Trophoblast cell (in vitro differentiated cells and primary cell): ENCODE results near the gene MAPT.
"Not testable (repeated sequence)": the region's sequence is repeated elsewhere in the genome, so short reads cannot be mapped to it uniquely, and the experiment has no call there.

Experiments
- DNase-seq, 2 donors: peaks; one replicate each; pipeline ENCODE4 v3.0.0-alpha.2; 2016
- H2AFZ ChIP-seq: 2 replicates; pipeline ENCODE4 v1.6.1; 2013; ENCODE audit warnings: low read length, moderate library complexity, mild to moderate bottlenecking; ENCODE audit not compliant: insufficient read depth, poor library complexity
- H2AK5ac ChIP-seq: 2 replicates; pipeline ENCODE4 v1.6.1; 2013; ENCODE audit warnings: mild to moderate bottlenecking, low read length
- H2BK120ac ChIP-seq: 2 replicates; pipeline ENCODE4 v1.6.1; 2013; ENCODE audit warnings: low read length, mild to moderate bottlenecking, moderate library complexity; ENCODE audit not compliant: insufficient read depth, poor library complexity
- H2BK12ac ChIP-seq: 2 replicates; pipeline ENCODE4 v1.6.1; 2013; ENCODE audit warnings: mild to moderate bottlenecking, low read length, moderate library complexity
- H2BK5ac ChIP-seq: 2 replicates; pipeline ENCODE4 v1.6.1; 2013; ENCODE audit warnings: low read length, low read depth, moderate library complexity, mild to moderate bottlenecking; ENCODE audit not compliant: poor library complexity
- H3K14ac ChIP-seq: 2 replicates; pipeline ENCODE4 v1.6.1; 2013; ENCODE audit warnings: mild to moderate bottlenecking, low read length
- H3K18ac ChIP-seq: 2 replicates; pipeline ENCODE4 v1.6.1; 2013; ENCODE audit warnings: mild to moderate bottlenecking, low read length
- H3K23ac ChIP-seq: 2 replicates; pipeline ENCODE4 v1.6.1; 2013; ENCODE audit warnings: low read length
- H3K27ac ChIP-seq: 2 replicates; pipeline ENCODE4 v1.5.1; 2013; ENCODE audit warnings: low read depth, mild to moderate bottlenecking, inconsistent platforms, low read length, moderate library complexity
- H3K27me3 ChIP-seq: 2 replicates; pipeline ENCODE4 v1.6.1; 2013; ENCODE audit warnings: inconsistent platforms, mild to moderate bottlenecking, low read length, moderate library complexity; ENCODE audit not compliant: insufficient read depth
- H3K36me3 ChIP-seq, 2 experiments: 1 replicate in 1 of 2; 2 replicates in 1 of 2; pipeline ENCODE4 v1.6.1; 2013; ENCODE audit warnings: low read length in 2 of 2, mild to moderate bottlenecking in 2 of 2, moderate library complexity in 1 of 2; ENCODE audit not compliant: insufficient read depth in 2 of 2, control insufficient read depth in 1 of 2
- H3K4ac ChIP-seq: 2 replicates; pipeline ENCODE4 v1.6.1; 2013; ENCODE audit warnings: low read depth, mild to moderate bottlenecking, low read length, moderate library complexity
- H3K4me1 ChIP-seq, 2 experiments: 1 replicate in 1 of 2; 2 replicates in 1 of 2; pipeline ENCODE4 v1.6.1; 2013; ENCODE audit warnings: low read length in 2 of 2, mild to moderate bottlenecking in 2 of 2, moderate library complexity in 1 of 2; ENCODE audit not compliant: insufficient read depth in 2 of 2, control insufficient read depth in 1 of 2
- H3K4me2 ChIP-seq: 2 replicates; pipeline ENCODE4 v1.6.1; 2013; ENCODE audit warnings: inconsistent platforms, mild to moderate bottlenecking, low read length, moderate library complexity
- H3K4me3 ChIP-seq: 2 replicates; pipeline ENCODE4 v1.5.1; 2013; ENCODE audit warnings: mild to moderate bottlenecking, low read depth, low read length, inconsistent platforms
- H3K79me1 ChIP-seq: one replicate; pipeline ENCODE4 v1.6.1; 2013; ENCODE audit warnings: low read length
- H3K79me2 ChIP-seq: 2 replicates; pipeline ENCODE4 v1.6.1; 2013; ENCODE audit warnings: low read length, mild to moderate bottlenecking; ENCODE audit not compliant: control insufficient read depth, insufficient read depth, poor library complexity
- H3K9ac ChIP-seq: 2 replicates; pipeline ENCODE4 v1.6.1; 2013; ENCODE audit warnings: mild to moderate bottlenecking, low read length
- H3K9me3 ChIP-seq: 2 replicates; pipeline ENCODE4 v1.6.1; 2013; ENCODE audit warnings: low read depth, mild to moderate bottlenecking, control low read depth, inconsistent platforms, low read length; ENCODE audit not compliant: insufficient read depth
- H4K12ac ChIP-seq: 2 replicates; pipeline ENCODE4 v1.6.1; 2013; ENCODE audit warnings: low read depth, mild to moderate bottlenecking, low read length, moderate library complexity
- H4K8ac ChIP-seq: 2 replicates; pipeline ENCODE4 v1.6.1; 2013; ENCODE audit warnings: low read depth, mild to moderate bottlenecking, low read length, moderate library complexity
- H4K91ac ChIP-seq: one replicate; pipeline ENCODE4 v1.6.1; 2013; ENCODE audit warnings: low read depth, mild to moderate bottlenecking, low read length, moderate library complexity
- WGBS: extraction: QIAGEN DNeasy Blood & Tissue Kit; methylation state at CpG from one replicate; pipeline ENCODE4 v1.1.7; 2013; ENCODE audit warnings: missing lambda C conversion rate; ENCODE audit not compliant: insufficient read length, insufficient coverage; ENCODE audit errors: extremely low coverage; 5-methylcytosine and 5-hydroxymethylcytosine counted together

Gene MAPT

DNA sequence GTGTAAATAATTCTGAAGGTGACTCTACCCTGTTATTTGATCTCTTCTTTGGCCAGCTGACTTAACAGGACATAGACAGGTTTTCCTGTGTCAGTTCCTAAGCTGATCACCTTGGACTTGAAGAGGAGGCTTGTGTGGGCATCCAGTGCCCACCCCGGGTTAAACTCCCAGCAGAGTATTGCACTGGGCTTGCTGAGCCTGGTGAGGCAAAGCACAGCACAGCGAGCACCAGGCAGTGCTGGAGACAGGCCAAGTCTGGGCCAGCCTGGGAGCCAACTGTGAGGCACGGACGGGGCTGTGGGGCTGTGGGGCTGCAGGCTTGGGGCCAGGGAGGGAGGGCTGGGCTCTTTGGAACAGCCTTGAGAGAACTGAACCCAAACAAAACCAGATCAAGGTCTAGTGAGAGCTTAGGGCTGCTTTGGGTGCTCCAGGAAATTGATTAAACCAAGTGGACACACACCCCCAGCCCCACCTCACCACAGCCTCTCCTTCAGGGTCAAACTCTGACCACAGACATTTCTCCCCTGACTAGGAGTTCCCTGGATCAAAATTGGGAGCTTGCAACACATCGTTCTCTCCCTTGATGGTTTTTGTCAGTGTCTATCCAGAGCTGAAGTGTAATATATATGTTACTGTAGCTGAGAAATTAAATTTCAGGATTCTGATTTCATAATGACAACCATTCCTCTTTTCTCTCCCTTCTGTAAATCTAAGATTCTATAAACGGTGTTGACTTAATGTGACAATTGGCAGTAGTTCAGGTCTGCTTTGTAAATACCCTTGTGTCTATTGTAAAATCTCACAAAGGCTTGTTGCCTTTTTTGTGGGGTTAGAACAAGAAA lies 109.8 kb downstream of the MAPT start:
- H3K4me3 ChIP-seq = no peak overlapping the region
- H2AFZ ChIP-seq = no peak overlapping the region
- H3K27ac ChIP-seq = no peak overlapping the region
- no peak overlapping the region for H3K4me2 ChIP-seq
- H3K79me2 ChIP-seq = no peaks in the 10 kb centered on the region
- no peak overlapping the region for H3K14ac ChIP-seq
- H2AK5ac ChIP-seq = no peak overlapping the region
- peaks cover 2% of the 10 kb centered on the region for H3K9me3 ChIP-seq
- no peaks in the 10 kb centered on the region for H3K79me1 ChIP-seq
- no CpG with 5 or more reads among the region's 6 CpGs for WGBS
- no peak overlapping the region for H2BK5ac ChIP-seq
- no peak overlapping the region for H4K91ac ChIP-seq
- no peak overlapping the region for H4K12ac ChIP-seq
- H2BK12ac ChIP-seq = no peak overlapping the region
- H3K36me3 ChIP-seq = no peaks in the 10 kb centered on the region
- no peak overlapping the region for H3K23ac ChIP-seq
- no peak overlapping the region for H3K4ac ChIP-seq
- H3K18ac ChIP-seq = no peak overlapping the region
- H3K9ac ChIP-seq = no peak overlapping the region
- no peak overlapping the region for H4K8ac ChIP-seq
- H2BK120ac ChIP-seq = no peak overlapping the region
- H3K4me1 ChIP-seq = no peaks in the 10 kb centered on the region
- no peaks in the 10 kb centered on the region for H3K27me3 ChIP-seq
- no peak for DNase-seq

DNA sequence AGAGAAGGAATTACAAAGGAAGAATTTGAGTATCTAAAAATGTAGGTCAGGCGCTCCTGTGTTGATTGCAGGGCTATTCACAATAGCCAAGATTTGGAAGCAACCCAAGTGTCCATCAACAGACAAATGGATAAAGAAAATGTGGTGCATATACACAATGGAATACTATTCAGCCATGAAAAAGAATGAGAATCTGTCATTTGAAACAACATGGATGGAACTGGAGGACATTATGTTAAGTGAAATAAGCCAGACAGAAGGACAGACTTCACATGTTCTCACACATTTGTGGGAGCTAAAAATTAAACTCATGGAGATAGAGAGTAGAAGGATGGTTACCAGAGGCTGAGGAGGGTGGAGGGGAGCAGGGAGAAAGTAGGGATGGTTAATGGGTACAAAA lies 111.7 kb downstream of the MAPT start:
- no CpG with 5 or more reads among the region's 1 CpG for WGBS
- not testable (repeated sequence) for H2BK5ac ChIP-seq, H3K18ac ChIP-seq, H3K14ac ChIP-seq, H3K27me3 ChIP-seq, H4K91ac ChIP-seq, H3K9ac ChIP-seq, H3K4me3 ChIP-seq, H3K27ac ChIP-seq, H2AFZ ChIP-seq, DNase-seq, H3K4ac ChIP-seq, H3K79me1 ChIP-seq, H4K12ac ChIP-seq, H3K9me3 ChIP-seq, H2BK12ac ChIP-seq, H3K36me3 ChIP-seq, H3K4me2 ChIP-seq, H4K8ac ChIP-seq, H3K79me2 ChIP-seq, H2BK120ac ChIP-seq, H3K23ac ChIP-seq, H3K4me1 ChIP-seq, H2AK5ac ChIP-seq

- peaks cover 0 to 5% of the 10 kb centered on the region in 2 experiments for H3K4me1 ChIP-seq
- no peak overlapping the region for H2BK5ac ChIP-seq
- H2BK12ac ChIP-seq = no peak overlapping the region
- no peak overlapping the region for H2BK120ac ChIP-seq
- H3K14ac ChIP-seq = no peak overlapping the region
- no peak overlapping the region for H3K23ac ChIP-seq
- no peak overlapping the region for H3K4me2 ChIP-seq
- H4K8ac ChIP-seq = no peak overlapping the region
- no peaks in the 10 kb centered on the region for H3K79me2 ChIP-seq
- no peaks in the 10 kb centered on the region for H3K79me1 ChIP-seq
- H3K27me3 ChIP-seq = no peaks in the 10 kb centered on the region
- no peak overlapping the region for H3K4ac ChIP-seq
- no CpG with 5 or more reads among the region's 2 CpGs for WGBS
- no peaks in the 10 kb centered on the region for H3K36me3 ChIP-seq
- no peak overlapping the region for H3K4me3 ChIP-seq
- H3K27ac ChIP-seq = no peak overlapping the region
- DNase-seq = peak in 1 of 2 donors; percentile 38
- peaks cover 2% of the 10 kb centered on the region for H3K9me3 ChIP-seq
- H2AK5ac ChIP-seq = no peak overlapping the region
- no peak overlapping the region for H3K18ac ChIP-seq
- H4K91ac ChIP-seq = no peak overlapping the region
- no peak overlapping the region for H2AFZ ChIP-seq
- H3K9ac ChIP-seq = no peak overlapping the region
- H4K12ac ChIP-seq = no peak overlapping the region
These were observed 113.2 kb downstream of the MAPT start for GRCh38 chr17:46007461-46007965.

DNA sequence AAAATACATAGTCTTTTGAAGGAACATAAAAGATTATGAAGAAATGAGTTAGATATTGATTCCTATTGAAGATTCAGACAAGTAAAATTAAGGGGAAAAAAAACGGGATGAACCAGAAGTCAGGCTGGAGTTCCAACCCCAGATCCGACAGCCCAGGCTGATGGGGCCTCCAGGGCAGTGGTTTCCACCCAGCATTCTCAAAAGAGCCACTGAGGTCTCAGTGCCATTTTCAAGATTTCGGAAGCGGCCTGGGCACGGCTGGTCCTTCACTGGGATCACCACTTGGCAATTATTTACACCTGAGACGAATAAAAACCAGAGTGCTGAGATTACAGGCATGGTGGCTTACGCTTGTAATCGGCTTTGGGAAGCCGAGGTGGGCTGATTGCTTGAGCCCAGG lies 114.2 kb downstream of the MAPT start:
- WGBS = no CpG with 5 or more reads among the region's 9 CpGs
- DNase-seq = no peak

More for the DNA sequence above, 114.2 kb downstream of the MAPT start:
- Histone ChIP-seq H3K9ac (no peak overlapping the region), H3K27me3 (no peaks in the 10 kb centered on the region), H2BK120ac (no peak overlapping the region), H2BK5ac (no peak overlapping the region), H3K79me1 (no peaks in the 10 kb centered on the region), H3K27ac (no peak overlapping the region), H3K4me2 (no peak overlapping the region), H3K23ac (no peak overlapping the region), H3K14ac (no peak overlapping the region), H3K18ac (no peak overlapping the region), H4K8ac (no peak overlapping the region), H2AFZ (no peak overlapping the region), H3K9me3 (peaks cover 2% of the 10 kb centered on the region), H3K79me2 (no peaks in the 10 kb centered on the region), H3K4me3 (no peak overlapping the region), H4K91ac (no peak overlapping the region), H2BK12ac (no peak overlapping the region), H3K36me3 (no peaks in the 10 kb centered on the region), H2AK5ac (no peak overlapping the region), H3K4me1 (peaks cover 5 to 11% of the 10 kb centered on the region in 2 experiments), H3K4ac (no peak overlapping the region), H4K12ac (no peak overlapping the region)
